GM18907 (cell line): ENCODE data around the gene ING3.
"Not testable (repeated sequence)": the region's sequence is repeated elsewhere in the genome, so short reads cannot be mapped to it uniquely, and the experiment has no call there.

Source experiments
- ATAC-seq: cut with Tn5 transposase; IDR thresholded peaks from one replicate; pipeline ENCODE4 v1.9.1; 2021; ENCODE audit warnings: mild to moderate bottlenecking, moderate library complexity; ENCODE audit not compliant: unreplicated experiment

ING3 gene

GRCh38 chr7:121001234-121001906, 50.8 kb downstream of the ING3 start:
- no peak for ATAC-seq

DNA sequence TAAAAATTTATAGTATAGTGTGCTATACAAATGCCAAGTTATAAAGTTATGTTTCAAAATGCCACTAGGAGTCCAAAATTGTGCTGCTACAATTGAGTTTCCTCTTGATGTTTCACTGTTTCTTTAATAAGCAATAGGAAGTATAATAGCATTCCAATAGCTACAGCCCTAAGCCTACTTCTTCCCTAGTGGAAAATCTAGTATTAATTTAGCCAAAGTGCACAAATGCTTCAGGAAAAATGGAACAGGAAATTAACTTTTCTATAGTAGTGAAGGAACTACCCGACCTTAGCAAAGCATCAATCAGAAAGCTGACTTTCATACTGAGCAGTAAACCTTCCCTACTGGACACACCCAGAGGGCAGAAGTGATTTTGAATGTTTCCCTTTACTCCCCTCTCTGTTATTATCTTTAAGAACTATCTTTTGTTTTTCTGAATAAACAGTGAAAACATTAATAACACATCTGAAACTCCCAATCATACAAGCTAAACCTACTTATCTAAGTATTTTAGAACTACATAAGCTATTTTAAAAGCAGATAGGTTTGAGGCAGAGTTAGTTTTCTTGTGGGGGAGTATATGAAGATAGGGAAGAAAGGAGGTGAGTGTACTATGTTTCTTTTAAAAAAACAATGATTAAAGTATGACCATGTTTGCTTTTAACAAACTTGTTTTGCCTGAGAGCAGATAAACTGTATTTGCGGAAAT, 51.6 kb downstream of the ING3 start:
- ATAC-seq, result no peak

- ATAC-seq, result no peak
Observed at GRCh38 chr7:121002757-121003200, 52.2 kb downstream of the ING3 start.

- no peak for ATAC-seq
Observed at GRCh38 chr7:121003986-121004685, 53.6 kb downstream of the ING3 start.

DNA sequence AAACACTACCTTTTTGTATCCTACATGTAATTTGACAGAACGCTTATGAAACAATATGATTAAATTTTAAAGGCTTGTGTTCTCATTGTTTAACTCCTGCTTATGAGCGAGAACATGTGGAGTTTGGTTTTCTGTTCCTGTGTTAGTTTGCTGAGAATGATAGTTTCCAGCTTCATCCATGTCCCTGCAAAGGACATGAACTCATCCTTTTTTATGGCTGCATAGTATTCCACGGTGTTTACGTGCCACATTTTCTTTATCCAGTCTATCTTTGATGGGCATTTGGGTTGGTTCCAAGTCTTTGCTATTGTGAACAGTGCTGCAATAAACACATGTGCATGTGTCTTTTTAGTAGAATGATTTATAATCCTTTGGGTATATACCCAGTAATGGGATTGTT, 54.5 kb downstream of the ING3 start:
- not testable (repeated sequence) for ATAC-seq

DNA sequence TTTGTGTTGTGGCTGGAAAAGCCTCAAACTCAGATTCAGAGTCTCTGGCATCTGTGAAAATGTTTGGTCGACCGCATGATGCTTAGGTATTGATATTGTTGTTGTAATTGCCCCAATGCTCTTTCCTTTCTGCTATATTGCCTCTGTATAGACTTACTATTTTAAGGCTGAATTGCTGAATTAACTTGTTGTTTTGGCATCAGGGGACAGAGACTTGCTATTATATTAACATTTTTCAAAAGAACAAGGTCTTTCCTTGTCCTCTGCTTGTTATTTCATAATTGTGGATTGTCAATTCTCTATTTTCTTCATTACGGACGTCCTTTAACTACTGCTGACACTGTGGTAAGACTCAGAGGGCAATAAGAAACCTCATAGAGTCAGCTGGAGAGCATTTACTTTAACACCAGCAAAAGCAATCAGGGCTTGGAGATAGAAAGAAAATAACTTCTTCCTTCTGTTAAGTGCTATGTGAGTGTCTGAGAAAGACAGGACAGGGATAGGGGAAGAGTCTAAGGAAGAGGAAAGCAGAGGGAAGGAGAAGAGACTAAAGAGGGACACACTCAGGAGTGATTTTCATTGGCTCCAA, 55.5 kb downstream of the ING3 start:
- ATAC-seq, result no peak

GRCh38 chr7:121006711-121007315, 56.2 kb downstream of the ING3 start:
- ATAC-seq, result no peak

DNA sequence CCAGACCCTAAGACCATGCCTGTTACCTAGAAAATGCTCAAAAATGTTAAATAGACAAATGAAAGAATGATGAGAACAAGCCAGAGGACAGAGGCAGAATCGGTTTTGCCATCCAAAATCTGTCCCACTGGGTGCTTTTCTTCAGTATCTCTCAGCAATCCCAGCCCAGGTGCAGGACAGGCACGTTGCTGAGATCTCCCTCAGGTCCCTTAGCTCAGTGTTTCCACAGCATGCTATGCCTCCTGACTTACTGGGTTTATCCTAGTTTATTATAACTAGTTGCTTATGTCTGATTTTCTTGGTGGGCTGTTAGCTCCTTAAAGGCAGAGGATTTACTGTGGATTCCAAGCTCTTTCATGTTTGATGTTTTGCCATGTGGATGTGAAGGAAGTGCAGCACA, 58.2 kb downstream of the ING3 start:
- ATAC-seq, result no peak

DNA sequence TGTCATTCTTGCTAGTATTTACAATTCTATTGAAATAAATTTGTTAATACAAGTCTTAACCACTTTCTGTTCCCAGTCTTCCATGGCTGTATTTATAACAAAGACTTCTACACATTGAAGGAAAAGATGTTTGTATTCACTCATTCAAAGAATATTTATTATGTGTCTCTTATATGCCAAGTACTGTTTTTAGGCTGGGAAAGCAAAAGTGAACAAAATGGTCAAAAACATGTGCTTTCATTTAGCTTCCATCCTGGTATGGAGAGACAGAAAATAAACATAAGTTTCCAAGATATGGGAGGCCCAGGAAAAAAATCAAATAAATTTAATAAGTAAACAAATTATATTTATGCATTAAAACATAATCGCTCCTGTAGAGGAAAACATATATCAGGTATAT, 60.8 kb downstream of the ING3 start:
- ATAC-seq, result no peak

GRCh38 chr7:121012170-121012874, 61.7 kb downstream of the ING3 start:
- no peak for ATAC-seq

DNA sequence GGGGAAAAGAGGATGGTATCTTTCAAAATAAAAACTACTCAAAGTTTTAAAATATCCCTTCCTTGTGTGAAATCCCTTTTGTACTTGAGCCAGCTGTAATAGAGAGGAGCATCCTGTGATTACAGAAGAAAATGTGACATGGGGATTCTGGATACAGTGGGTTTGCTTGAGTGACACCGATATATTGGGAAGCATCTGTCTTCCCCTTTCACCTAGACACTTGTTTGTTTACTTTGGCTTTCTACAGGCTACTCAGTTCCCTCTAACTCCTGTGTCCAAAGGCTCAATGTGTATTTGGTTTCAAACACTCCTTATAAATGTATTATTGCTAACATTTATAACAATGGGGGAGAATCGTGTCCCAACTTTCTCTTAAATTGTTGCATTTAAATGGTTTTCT, 62.3 kb downstream of the ING3 start:
- no peak for ATAC-seq

GRCh38 chr7:121015560-121015959, 65.0 kb downstream of the ING3 start:
- ATAC-seq, result no peak

- ATAC-seq, result no peak
Observed at GRCh38 chr7:121016966-121017365, 66.4 kb downstream of the ING3 start.

DNA sequence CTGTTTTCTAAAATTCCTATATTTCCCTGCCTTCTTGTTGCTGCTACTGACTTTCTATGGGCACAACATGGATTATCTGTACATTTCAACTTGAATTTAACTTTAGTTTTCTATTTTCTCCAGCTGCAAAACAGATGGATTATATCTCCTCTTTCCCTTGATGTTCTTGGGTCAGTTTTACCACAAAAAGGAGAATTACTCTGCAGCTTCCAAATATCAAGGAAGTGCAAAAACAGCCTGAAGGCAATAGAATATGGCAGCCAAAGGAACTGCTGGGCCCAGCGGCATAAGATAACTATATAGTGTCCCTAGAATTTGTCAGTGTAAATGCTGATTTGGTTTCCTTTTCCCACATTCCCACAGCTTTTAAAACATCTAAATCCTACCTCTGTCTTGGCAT, 67.0 kb downstream of the ING3 start:
- no peak for ATAC-seq

- no peak for ATAC-seq
Observed at GRCh38 chr7:121019018-121019417, 68.4 kb downstream of the ING3 start.

DNA sequence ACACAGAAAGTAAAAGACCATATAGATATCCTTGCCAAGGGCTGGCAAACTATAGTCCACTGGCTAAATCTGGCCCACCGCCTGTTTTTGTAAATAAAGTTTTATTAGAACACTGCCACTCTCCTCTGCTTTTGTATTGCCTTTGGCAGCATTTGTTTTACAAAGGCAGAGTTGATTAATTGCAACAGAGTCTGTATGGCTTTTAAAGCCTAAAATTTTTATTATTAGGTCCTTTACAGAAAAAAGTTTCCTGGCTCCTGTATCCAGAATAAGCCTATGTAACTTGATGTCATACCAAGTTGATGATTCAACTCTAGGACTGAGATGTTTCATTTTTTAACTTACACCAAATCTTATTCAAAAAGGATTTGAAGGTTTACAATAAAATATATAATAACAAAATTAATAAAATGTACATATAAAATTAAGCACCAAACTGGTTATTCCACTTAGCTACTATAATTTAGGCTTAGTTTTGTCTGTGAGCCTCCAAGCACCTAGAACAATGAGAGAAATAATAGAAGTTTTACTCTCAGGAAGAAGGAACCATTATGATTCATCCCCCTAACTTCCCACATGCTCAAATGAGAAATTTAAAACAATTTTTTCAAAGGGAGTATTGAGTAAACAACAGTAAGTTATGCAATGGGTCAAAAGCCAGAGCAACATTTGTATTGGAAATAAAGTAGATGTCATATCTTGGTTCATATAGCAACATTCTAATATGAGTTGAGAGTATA, 69.8 kb downstream of the ING3 start:
- ATAC-seq, result no peak

GRCh38 chr7:121020989-121021969, 70.7 kb downstream of the ING3 start:
- ATAC-seq, result no peak

- no peak for ATAC-seq
Observed at GRCh38 chr7:121023194-121023593, 72.6 kb downstream of the ING3 start.
